SU-DHL-6 (cell line): ENCODE data around the gene GLIPR2.

Source experiments
- H2AFZ ChIP-seq: fragments of 200-600 bp; sonication (generic); 2 replicates; pipeline ENCODE4 v1.6.1; 2014; ENCODE audit warnings: low read depth, mild to moderate bottlenecking, moderate library complexity, mixed read lengths, antibody characterized with exemption, low read length; ENCODE audit not compliant: severe bottlenecking
- H3F3A ChIP-seq: fragments of 200-600 bp; shearing (Covaris generic); 2 replicates; pipeline ENCODE4 v1.6.0; 2016; ENCODE audit warnings: antibody characterized with exemption, mild to moderate bottlenecking; ENCODE audit not compliant: insufficient read depth
- H3K27ac ChIP-seq: fragments of 200-600 bp; sonication (generic); 2 replicates; pipeline ENCODE4 v1.5.1; 2016; ENCODE audit warnings: low read depth, mild to moderate bottlenecking, low read length, moderate library complexity, mixed read lengths
- H3K27me3 ChIP-seq: fragments of 200-600 bp; sonication (generic), shearing (Covaris generic); 2 replicates; pipeline ENCODE4 v1.6.0; 2014; ENCODE audit warnings: mild to moderate bottlenecking, low read length
- H3K36me3 ChIP-seq: fragments of 200-600 bp; sonication (generic); 2 replicates; pipeline ENCODE4 v1.6.1; 2014; ENCODE audit warnings: mild to moderate bottlenecking, low read length, mixed read lengths
- H3K4me2 ChIP-seq: fragments of 300-600, 200-600 bp; shearing (Covaris generic), sonication (generic); 2 replicates; pipeline ENCODE4 v1.6.0; 2014; ENCODE audit warnings: low read length, low read depth, mild to moderate bottlenecking; ENCODE audit not compliant: poor library complexity, severe bottlenecking
- H3K4me3 ChIP-seq: fragments of 200-600 bp; sonication (generic); 2 replicates; pipeline ENCODE4 v1.5.1; 2014; ENCODE audit warnings: antibody characterized with exemption, low read length, mild to moderate bottlenecking, mixed read lengths; ENCODE audit not compliant: insufficient read depth, poor library complexity, severe bottlenecking
- H3K79me2 ChIP-seq: fragments of 200-600 bp; sonication (generic); 2 replicates; pipeline ENCODE4 v1.6.1; 2014; ENCODE audit warnings: mild to moderate bottlenecking, low read length, moderate library complexity; ENCODE audit not compliant: insufficient read depth
- H3K9ac ChIP-seq: fragments of 200-600 bp; sonication (generic); 2 replicates; pipeline ENCODE4 v1.7.0; 2014; ENCODE audit warnings: mild to moderate bottlenecking, low read length
- H3K9me2 ChIP-seq: fragments of 200-600 bp; sonication (generic); replicated peaks from 2 replicates; pipeline ENCODE4 v1.6.1; 2014; ENCODE audit warnings: low read length; ENCODE audit not compliant: insufficient read depth
- H3K9me3 ChIP-seq: fragments of 200-600 bp; sonication (generic); 2 replicates; pipeline ENCODE4 v1.6.1; 2014; ENCODE audit warnings: low read length, mixed read lengths; ENCODE audit not compliant: insufficient read depth
- H4K20me1 ChIP-seq: fragments of 200-600 bp; sonication (generic); 2 replicates; pipeline ENCODE4 v1.6.1; 2014; ENCODE audit warnings: low read depth, mild to moderate bottlenecking, antibody characterized with exemption, low read length, moderate library complexity, mixed read lengths
- CTCF ChIP-seq: fragments of 200-600 bp; sonication (generic); IDR thresholded peaks from one replicate; pipeline ENCODE4 v1.5.1; 2017; ENCODE audit warnings: antibody characterized with exemption, mild to moderate bottlenecking, low read length, moderate library complexity; ENCODE audit not compliant: insufficient read depth, poor library complexity, severe bottlenecking
- EZH2phosphoT487 ChIP-seq: fragments of 200-600 bp; sonication (generic), shearing (Covaris generic); conservative IDR thresholded peaks from 2 replicates; pipeline ENCODE4 v1.6.1; 2018; ENCODE audit warnings: mild to moderate bottlenecking, antibody characterized with exemption, low read length, moderate library complexity, mixed read lengths

Gene GLIPR2

GRCh38 chr9:36110434-36110833 lies 26.1 kb upstream of the GLIPR2 start:
- no peaks in the 10 kb centered on the region for H3K79me2 ChIP-seq
- no peak overlapping the region for H2AFZ ChIP-seq
- H3K27me3 ChIP-seq, result no peaks in the 10 kb centered on the region
- H3K9me2 ChIP-seq, result no peaks in the 10 kb centered on the region
- no peak overlapping the region for H3K4me2 ChIP-seq
- no peaks in the 10 kb centered on the region for H3F3A ChIP-seq
- no peaks in the 10 kb centered on the region for H3K36me3 ChIP-seq
- TF ChIP-seq EZH2phosphoT487 (no peak), CTCF (peak; percentile 22)
- H3K27ac ChIP-seq, result no peak overlapping the region
- no peaks in the 10 kb centered on the region for H3K9me3 ChIP-seq
- H3K4me3 ChIP-seq, result no peak overlapping the region
- no peak overlapping the region for H3K9ac ChIP-seq
- H4K20me1 ChIP-seq, result no peaks in the 10 kb centered on the region

- Histone ChIP-seq H3K4me2 (no peak overlapping the region), H3K79me2 (no peaks in the 10 kb centered on the region), H3K9me3 (no peaks in the 10 kb centered on the region), H3K27ac (no peak overlapping the region), H3K4me3 (no peak overlapping the region), H3F3A (no peaks in the 10 kb centered on the region), H4K20me1 (no peaks in the 10 kb centered on the region), H2AFZ (no peak overlapping the region), H3K9ac (no peak overlapping the region), H3K36me3 (no peaks in the 10 kb centered on the region), H3K9me2 (no peaks in the 10 kb centered on the region), H3K27me3 (no peaks in the 10 kb centered on the region)
- TF ChIP-seq EZH2phosphoT487, result no peak
- TF ChIP-seq CTCF, result no peak
Observed at GRCh38 chr9:36112516-36112915, 24.0 kb upstream of the GLIPR2 start.

GRCh38 chr9:36113999-36114398 lies 22.5 kb upstream of the GLIPR2 start:
- no peaks in the 10 kb centered on the region for H4K20me1 ChIP-seq
- H3K27ac ChIP-seq, result no peak overlapping the region
- no peak overlapping the region for H3K4me2 ChIP-seq
- H3K9me2 ChIP-seq, result no peaks in the 10 kb centered on the region
- TF ChIP-seq EZH2phosphoT487 (no peak), CTCF (no peak)
- no peaks in the 10 kb centered on the region for H3K79me2 ChIP-seq
- H3K27me3 ChIP-seq, result no peaks in the 10 kb centered on the region
- no peaks in the 10 kb centered on the region for H3K9me3 ChIP-seq
- H2AFZ ChIP-seq, result no peak overlapping the region
- no peak overlapping the region for H3K4me3 ChIP-seq
- no peaks in the 10 kb centered on the region for H3F3A ChIP-seq
- H3K9ac ChIP-seq, result no peak overlapping the region
- H3K36me3 ChIP-seq, result no peaks in the 10 kb centered on the region
